Vagina (tissue), 2 donors: ENCODE results near the gene LRGUK.

Experiments used
- CTCF ChIP-seq, 3 experiments: fragments of 450-650 bp in 2 of 3; fragments of 200-600 bp in 1 of 3; sonication (generic) in 1 of 3; IDR thresholded peaks; one replicate each; pipeline ENCODE4 v1.5.1; 2017 to 2019; ENCODE audit warnings: antibody characterized with exemption in 3 of 3, mild to moderate bottlenecking in 2 of 3, moderate library complexity in 2 of 3
- POLR2A ChIP-seq, 2 donors: fragments of 450-650 bp; IDR thresholded peaks; one replicate each; pipeline ENCODE4 v1.6.1; 2017; ENCODE audit warnings: antibody characterized with exemption in 2 of 2, mild to moderate bottlenecking in 2 of 2, moderate library complexity in 2 of 2

- no peak for TF ChIP-seq CTCF (IDR thresholded peaks at IDR 0.05)
- no peak for TF ChIP-seq POLR2A (IDR thresholded peaks at IDR 0.05)
Measured at GRCh38 chr7:134129856-134130523, 2.9 kb downstream of the LRGUK start.
